CD4-positive, alpha-beta memory T cell (primary cell): ENCODE measurements around the gene CDHR5. TPM values are rescaled to one million over a fixed set of nuclear protein-coding genes. Genes with fewer than 3 reads are reported as not detected.

Experiments used
- CTCF ChIA-PET: fragments of 350-600 bp; sonication (Branson Sonifier 250); formaldehyde crosslinking; loops from one replicate; lab custom pipeline; 2021; ENCODE audit warnings: inconsistent platforms; ENCODE audit not compliant: partially characterized antibody; lab: Charles Lee
- POLR2A ChIA-PET: fragments of 350-600 bp; sonication (Branson Sonifier 250); formaldehyde crosslinking; loops from one replicate; lab custom pipeline; 2021; ENCODE audit not compliant: partially characterized antibody; lab: Charles Lee
- DNase-seq, 5 donors: peaks; one replicate each; pipeline versions ENCODE4 v3.0.0 to v3.0.0-alpha.2; 2020 to 2022; ENCODE audit warnings: mixed read lengths in 1 of 5
- H3K27ac ChIP-seq: one replicate; pipeline ENCODE4 v1.7.0; 2013; ENCODE audit warnings: low read depth, low read length
- H3K27me3 ChIP-seq: 2 replicates; pipeline ENCODE4 v1.7.0; 2013; ENCODE audit warnings: mild to moderate bottlenecking, low read length, moderate library complexity; ENCODE audit not compliant: insufficient read depth
- H3K36me3 ChIP-seq: 2 replicates; pipeline ENCODE4 v1.7.0; 2013; ENCODE audit warnings: mild to moderate bottlenecking, low read length, moderate library complexity; ENCODE audit not compliant: insufficient read depth
- H3K4me1 ChIP-seq: 2 replicates; pipeline ENCODE4 v1.7.0; 2013; ENCODE audit warnings: mild to moderate bottlenecking, low read length, moderate library complexity; ENCODE audit not compliant: insufficient read depth
- H3K4me3 ChIP-seq, 2 donors: one replicate each; pipeline ENCODE4 v1.7.0; 2013; ENCODE audit warnings: low read length in 2 of 2, mild to moderate bottlenecking in 1 of 2
- H3K9me3 ChIP-seq, 2 donors: one replicate each; pipeline ENCODE4 v1.7.0; 2013; ENCODE audit warnings: low read length in 2 of 2, control low read depth in 1 of 2; ENCODE audit not compliant: control insufficient read depth in 1 of 2
- H3K27ac Mint-ChIP-seq, 7 donors: one replicate each; pipeline ENCODE4 v1.8.0; 2020 to 2021; ENCODE audit warnings: mixed read lengths in 7 of 7, mild to moderate bottlenecking in 6 of 7, inconsistent platforms in 3 of 7, moderate library complexity in 3 of 7
- H3K27me3 Mint-ChIP-seq, 2 donors: one replicate each; pipeline ENCODE4 v1.8.0; 2020 to 2021; ENCODE audit warnings: mixed read lengths in 2 of 2
- H3K36me3 Mint-ChIP-seq, 2 donors: one replicate each; pipeline ENCODE4 v1.8.0; 2020 to 2021; ENCODE audit warnings: mixed read lengths in 2 of 2, inconsistent platforms in 1 of 2, mild to moderate bottlenecking in 1 of 2
- H3K4me1 Mint-ChIP-seq, 4 donors: one replicate each; pipeline ENCODE4 v1.8.0; 2020 to 2021; ENCODE audit warnings: mixed read lengths in 4 of 4, mild to moderate bottlenecking in 1 of 4
- H3K4me3 Mint-ChIP-seq, 8 donors: one replicate each; pipeline ENCODE4 v1.8.0; 2020 to 2021; ENCODE audit warnings: mixed read lengths in 8 of 8, mild to moderate bottlenecking in 7 of 8, moderate library complexity in 6 of 8, inconsistent platforms in 3 of 8
- H3K9me3 Mint-ChIP-seq, 8 donors: one replicate each; pipeline ENCODE4 v1.8.0; 2020 to 2021; ENCODE audit warnings: mixed read lengths in 8 of 8, mild to moderate bottlenecking in 5 of 8, inconsistent platforms in 3 of 8, moderate library complexity in 1 of 8
- intact Hi-C: fragments of 100-400 bp; cut with micrococcal nuclease; formaldehyde crosslinking; loops from one replicate; pipeline ENCODE4 v1.15.1; 2023
- microRNA-seq: library from miRNA; unstranded; fragments of <30 nt; microRNA quantifications from one replicate; pipeline ENCODE4 v1.2.0, GENCODE V29; 2021; ENCODE audit warnings: borderline replicate concordance, borderline number of aligned reads, borderline microRNAs expressed, mixed read lengths
- polyA plus RNA-seq, 2 donors: library from polyadenylated mRNA; unstranded; fragments of 300-500 nt; fragmentation: Illumina TruSeq; gene quantifications; one replicate each; pipeline ENCODE4 v1.2.3, GENCODE V29; 2021
- total RNA-seq, 2 experiments: library from RNA; stranded (reverse); gene quantifications; one replicate each; pipeline ENCODE4 v1.2.3, GENCODE V29; 2021

The CDHR5 gene
- total and polyA plus RNA-seq, 4 experiments from 2014 or later = not detected

- Histone ChIP-seq H3K36me3 (no peaks in the 10 kb centered on the region), H3K27ac (peak overlapping the region; percentile 48), H3K4me1 (peaks cover 15% of the 10 kb centered on the region), H3K9me3 (no peaks in the 10 kb centered on the region), H3K27me3 (no peaks in the 10 kb centered on the region), H3K4me3 (peak overlapping the region in 1 of 2 donors; percentile 58)
- POLR2A ChIA-PET = interaction anchor here (0.7 to 7.5 kb wide), 14 partner anchors 7 to 157 kb away, joined by 3 to 62 read pairs (median 6); partner anchors contain the start of genes DEAF1, HRAS, LMNTD2 and RNH1
- intact Hi-C loops = loop anchor here (1.0 kb wide), 1 partner anchor 8 kb away; the partner anchor contains the start of genes LMNTD2 and RASSF7
- Mint-ChIP-seq H3K4me3 (peak overlapping the region; percentile 70 to 85 (median 76)), H3K36me3 (peaks cover 0 to 2% of the 10 kb centered on the region in 2 donors), H3K9me3 (no peaks in the 10 kb centered on the region), H3K27ac (no peak overlapping the region), H3K27me3 (no peaks in the 10 kb centered on the region), H3K4me1 (peaks cover 0 to 6% (median 5%) of the 10 kb centered on the region in 4 donors)
- DNase-seq = peak; percentile 90 to 97 (median 95)
- CTCF ChIA-PET = no interaction called here
These were observed 56.2 kb downstream of the CDHR5 start for GRCh38 chr11:568306-569157.

DNA sequence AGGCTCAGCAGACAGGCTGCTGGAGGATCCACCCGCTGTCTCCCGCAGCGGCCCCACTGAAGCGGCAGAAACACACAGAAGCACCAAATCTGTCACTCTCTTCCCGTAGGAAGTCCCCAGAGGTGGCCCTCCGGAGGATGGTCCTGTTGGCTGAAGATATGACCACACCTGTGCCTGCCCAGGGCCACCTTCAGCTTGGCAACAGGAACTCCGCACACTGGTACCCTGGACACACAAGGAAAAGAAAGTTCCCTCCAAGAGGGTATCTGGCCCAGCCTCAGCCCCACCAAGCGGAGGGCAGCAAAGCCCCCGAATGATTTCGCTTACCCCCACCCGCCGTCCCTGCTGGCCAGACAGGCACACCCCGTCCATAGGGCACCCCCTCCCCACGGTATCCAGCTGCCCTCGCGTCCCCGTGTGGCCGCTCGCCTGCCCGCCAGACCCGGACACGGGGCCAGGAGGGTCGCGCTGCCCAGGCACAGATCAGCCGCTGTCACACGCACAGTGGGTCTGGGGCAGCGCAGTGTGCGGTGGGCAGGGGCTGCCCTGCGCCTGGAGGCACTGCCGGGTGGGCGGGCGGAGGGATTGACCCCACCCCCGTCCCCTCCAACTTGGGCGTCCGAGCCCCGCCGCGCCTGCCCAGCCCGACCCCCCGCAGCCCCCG lies 57.0 kb downstream of the CDHR5 start:
- CTCF ChIA-PET = no interaction called here

GRCh38 chr11:567011-567628 lies 57.6 kb downstream of the CDHR5 start:
- Mint-ChIP-seq H3K36me3 (peaks cover 0 to 4% of the 10 kb centered on the region in 2 donors), H3K27ac (peak overlapping the region; percentile 74 to 93 (median 84)), H3K4me1 (peaks cover 0 to 6% (median 5%) of the 10 kb centered on the region in 4 donors), H3K9me3 (no peaks in the 10 kb centered on the region), H3K27me3 (no peaks in the 10 kb centered on the region), H3K4me3 (peak overlapping the region; percentile 61 to 77 (median 74))
- ChIA-PET POLR2A (interaction anchor here (1.0 to 7.5 kb wide), 8 partner anchors 8 to 159 kb away, joined by 3 to 62 read pairs (median 6); partner anchors contain the start of genes DEAF1, LRRC56, PHRF1 and TMEM80), CTCF (no interaction called here)
- no peaks in the 10 kb centered on the region for H3K36me3 ChIP-seq
- no peaks in the 10 kb centered on the region for H3K27me3 ChIP-seq
- DNase-seq = peak in 1 of 5 donors; percentile 30
- peaks cover 14% of the 10 kb centered on the region for H3K4me1 ChIP-seq
- no peak overlapping the region for H3K27ac ChIP-seq
- intact Hi-C loops = no loop called here
- H3K9me3 ChIP-seq = no peaks in the 10 kb centered on the region
- H3K4me3 ChIP-seq = no peak overlapping the region

More for the DNA sequence above, 57.0 kb downstream of the CDHR5 start:
- no peaks in the 10 kb centered on the region for H3K36me3 ChIP-seq
- H3K27me3 ChIP-seq = no peaks in the 10 kb centered on the region
- Mint-ChIP-seq H3K27me3 (no peaks in the 10 kb centered on the region), H3K4me3 (peak overlapping the region; percentile 61 to 77 (median 74)), H3K4me1 (peaks cover 0 to 6% (median 5%) of the 10 kb centered on the region in 4 donors), H3K9me3 (no peaks in the 10 kb centered on the region), H3K27ac (peak overlapping the region; percentile 74 to 93 (median 84)), H3K36me3 (peaks cover 0 to 4% of the 10 kb centered on the region in 2 donors)
- intact Hi-C loops = loop anchor here (1.0 kb wide), 1 partner anchor 7 kb away; the partner anchor contains the start of genes LMNTD2 and RASSF7
- no peak overlapping the region for H3K4me3 ChIP-seq
- no peaks in the 10 kb centered on the region for H3K9me3 ChIP-seq
- POLR2A ChIA-PET = interaction anchor here (1.0 to 7.5 kb wide), 12 partner anchors 8 to 158 kb away, joined by 3 to 62 read pairs (median 6); partner anchors contain the start of genes DEAF1, LMNTD2, LRRC56 and PHRF1
- peaks cover 11% of the 10 kb centered on the region for H3K4me1 ChIP-seq
- H3K27ac ChIP-seq = no peak overlapping the region
- peak in 2 of 5 donors; percentile 22 to 66 for DNase-seq

Small RNA genes lying within 50 kb of the gene (microRNA-seq; reads per million reads assigned to microRNA genes)
- gene MIR210 = 15.1 reads per million, percentile 47 among the genes with 10 or more reads in this experiment

Other genes starting within 250 kb of the CDHR5 start
- gene PKP3, start 230.7 kb downstream of the CDHR5 start, total RNA-seq = not detected
- gene PKP3, start 230.7 kb downstream of the CDHR5 start, polyA plus RNA-seq = under 1 TPM in 1 of 2 donors, not detected in 1; 0.14 TPM
- 100 to 1,000 TPM; 437 to 440 TPM for gene SIGIRR, start 210.0 kb downstream of the CDHR5 start, total RNA-seq
- 100 to 1,000 TPM; 235 to 242 TPM for gene SIGIRR, start 210.0 kb downstream of the CDHR5 start, polyA plus RNA-seq
- gene ANO9, start 182.9 kb downstream of the CDHR5 start, total RNA-seq = 100 to 1,000 TPM; 120 to 123 TPM
- gene ANO9, start 182.9 kb downstream of the CDHR5 start, polyA plus RNA-seq = 10 to 100 TPM in 1 of 2 donors, 1 to 10 TPM in 1; 9.4 to 15.5 TPM
- gene PTDSS2, start 174.7 kb downstream of the CDHR5 start, total RNA-seq = 10 to 100 TPM; 23.3 to 26.1 TPM
- 1 to 10 TPM; 5.5 to 6.3 TPM for gene PTDSS2, start 174.7 kb downstream of the CDHR5 start, polyA plus RNA-seq
- 100 to 1,000 TPM in 1 of 2 experiments, 10 to 100 TPM in 1; 98.4 to 105 TPM for gene RNH1, start 117.7 kb downstream of the CDHR5 start, total RNA-seq
- 100 to 1,000 TPM; 164 to 187 TPM for gene RNH1, start 117.7 kb downstream of the CDHR5 start, polyA plus RNA-seq
- gene HRAS, start 89.4 kb downstream of the CDHR5 start, total RNA-seq = 10 to 100 TPM; 36.7 to 42.5 TPM
- 10 to 100 TPM; 12.9 to 28.5 TPM for gene HRAS, start 89.4 kb downstream of the CDHR5 start, polyA plus RNA-seq
- gene LRRC56, start 87.4 kb downstream of the CDHR5 start, total RNA-seq = 1 to 10 TPM; 4.4 to 4.6 TPM
- 1 to 10 TPM in 1 of 2 donors, under 1 TPM in 1; 0.24 to 1.5 TPM for gene LRRC56, start 87.4 kb downstream of the CDHR5 start, polyA plus RNA-seq
- 1 to 10 TPM; 7.0 to 8.1 TPM for gene LMNTD2, start 64.2 kb downstream of the CDHR5 start, total RNA-seq
- gene LMNTD2, start 64.2 kb downstream of the CDHR5 start, polyA plus RNA-seq = 1 to 10 TPM in 1 of 2 donors, under 1 TPM in 1; 0.94 to 1.3 TPM
- 10 to 100 TPM; 52.7 to 55.2 TPM for gene RASSF7, start 64.0 kb downstream of the CDHR5 start, total RNA-seq
- gene RASSF7, start 64.0 kb downstream of the CDHR5 start, polyA plus RNA-seq = 10 to 100 TPM; 38.4 to 43.7 TPM
- 10 to 100 TPM; 49.2 to 54.5 TPM for gene PHRF1, start 48.5 kb downstream of the CDHR5 start, total RNA-seq
- gene PHRF1, start 48.5 kb downstream of the CDHR5 start, polyA plus RNA-seq = 10 to 100 TPM in 1 of 2 donors, under 1 TPM in 1; 0.93 to 17.0 TPM
- 10 to 100 TPM; 67.6 to 76.6 TPM for gene IRF7, start 9.0 kb downstream of the CDHR5 start, total RNA-seq
- 10 to 100 TPM; 20.8 to 37.4 TPM for gene IRF7, start 9.0 kb downstream of the CDHR5 start, polyA plus RNA-seq
- not detected for gene SCT, start 2.2 kb upstream of the CDHR5 start, total RNA-seq
- not detected for gene SCT, start 2.2 kb upstream of the CDHR5 start, polyA plus RNA-seq
- 1 to 10 TPM in 1 of 2 experiments, under 1 TPM in 1; 0.64 to 1.0 TPM for gene DRD4, start 12.3 kb upstream of the CDHR5 start, total RNA-seq
- gene DRD4, start 12.3 kb upstream of the CDHR5 start, polyA plus RNA-seq = not detected
- gene DEAF1, start 70.3 kb upstream of the CDHR5 start, total RNA-seq = 10 to 100 TPM; 41.3 to 44.3 TPM
- gene DEAF1, start 70.3 kb upstream of the CDHR5 start, polyA plus RNA-seq = 10 to 100 TPM; 34.5 to 50.8 TPM
- gene TMEM80, start 70.9 kb upstream of the CDHR5 start, total RNA-seq = 10 to 100 TPM; 44.7 to 47.3 TPM
- 10 to 100 TPM; 27.0 to 32.6 TPM for gene TMEM80, start 70.9 kb upstream of the CDHR5 start, polyA plus RNA-seq
- gene EPS8L2, start 81.3 kb upstream of the CDHR5 start, total RNA-seq = 10 to 100 TPM; 17.4 to 17.8 TPM
- 10 to 100 TPM; 15.4 to 19.5 TPM for gene EPS8L2, start 81.3 kb upstream of the CDHR5 start, polyA plus RNA-seq
- 10 to 100 TPM; 80.4 to 90.5 TPM for gene TALDO1, start 122.5 kb upstream of the CDHR5 start, total RNA-seq
- gene TALDO1, start 122.5 kb upstream of the CDHR5 start, polyA plus RNA-seq = 100 to 1,000 TPM; 174 to 244 TPM
- gene GATD1, start 152.5 kb upstream of the CDHR5 start, total RNA-seq = 10 to 100 TPM; 51.5 to 64.9 TPM
- 10 to 100 TPM in 1 of 2 donors, 1 to 10 TPM in 1; 4.3 to 15.0 TPM for gene GATD1, start 152.5 kb upstream of the CDHR5 start, polyA plus RNA-seq
- under 1 TPM in 1 of 2 experiments, not detected in 1; 0.19 TPM for gene CEND1, start 165.1 kb upstream of the CDHR5 start, total RNA-seq
- gene CEND1, start 165.1 kb upstream of the CDHR5 start, polyA plus RNA-seq = not detected
- gene SLC25A22, start 173.3 kb upstream of the CDHR5 start, total RNA-seq = 10 to 100 TPM; 24.0 to 24.1 TPM
- gene SLC25A22, start 173.3 kb upstream of the CDHR5 start, polyA plus RNA-seq = 10 to 100 TPM in 1 of 2 donors, 1 to 10 TPM in 1; 9.4 to 13.5 TPM
- gene PIDD1, start 180.3 kb upstream of the CDHR5 start, total RNA-seq = 10 to 100 TPM; 32.5 to 34.8 TPM
- gene PIDD1, start 180.3 kb upstream of the CDHR5 start, polyA plus RNA-seq = 1 to 10 TPM; 7.0 to 7.8 TPM
- 1,000 to 10,000 TPM; 4,870 to 5,155 TPM for gene RPLP2, start 185.0 kb upstream of the CDHR5 start, total RNA-seq
- gene RPLP2, start 185.0 kb upstream of the CDHR5 start, polyA plus RNA-seq = 1,000 to 10,000 TPM; 1,822 to 3,757 TPM
- gene PNPLA2, start 194.0 kb upstream of the CDHR5 start, total RNA-seq = 100 to 1,000 TPM; 200 to 201 TPM
- 10 to 100 TPM; 12.2 to 35.2 TPM for gene PNPLA2, start 194.0 kb upstream of the CDHR5 start, polyA plus RNA-seq
- gene CRACR2B, start 203.0 kb upstream of the CDHR5 start, total RNA-seq = under 1 TPM in 1 of 2 experiments, not detected in 1; 0.55 TPM
- not detected for gene CRACR2B, start 203.0 kb upstream of the CDHR5 start, polyA plus RNA-seq
- 10 to 100 TPM; 20.7 to 23.4 TPM for gene CD151, start 208.0 kb upstream of the CDHR5 start, total RNA-seq
- 10 to 100 TPM in 1 of 2 donors, 1 to 10 TPM in 1; 9.7 to 24.8 TPM for gene CD151, start 208.0 kb upstream of the CDHR5 start, polyA plus RNA-seq
- gene POLR2L, start 217.6 kb upstream of the CDHR5 start, total RNA-seq = 10 to 100 TPM; 55.8 to 56.2 TPM
- gene POLR2L, start 217.6 kb upstream of the CDHR5 start, polyA plus RNA-seq = 100 to 1,000 TPM in 1 of 2 donors, 10 to 100 TPM in 1; 83.7 to 108 TPM
- gene TSPAN4, start 217.9 kb upstream of the CDHR5 start, total RNA-seq = 1 to 10 TPM; 5.3 to 5.8 TPM
- gene TSPAN4, start 217.9 kb upstream of the CDHR5 start, polyA plus RNA-seq = 1 to 10 TPM; 1.8 to 3.5 TPM